SK-N-SH (cell line): ENCODE measurements around the gene SUPT3H. TPM values are rescaled to one million over a fixed set of nuclear protein-coding genes. Genes with fewer than 3 reads are reported as not detected.

Experiments used
- CTCF ChIA-PET: fragments of 300-600, 350-600 bp; formaldehyde crosslinking; extraction: SDS; loops from one replicate; lab custom pipeline; 2021; lab: Yijun Ruan, JAX
- POLR2A ChIA-PET: fragments of 350-600 bp; sonication (Branson Sonifier 250); formaldehyde crosslinking; extraction: SDS; loops from one replicate; lab custom pipeline; 2020; ENCODE audit warnings: antibody characterized with exemption, inconsistent platforms; lab: Yijun Ruan, JAX
- DNase-seq: peaks from one replicate; pipeline ENCODE4 v3.0.0; 2012
- H2AFZ ChIP-seq: fragments of 200-600 bp; sonication (generic); 2 replicates; pipeline ENCODE4 v1.8.1; 2016; ENCODE audit warnings: antibody characterized with exemption, mild to moderate bottlenecking, low read depth
- H3F3A ChIP-seq: fragments of 200-600 bp; sonication (generic); replicated peaks from 2 replicates; pipeline ENCODE3; 2016; ENCODE audit warnings: antibody characterized with exemption, mild to moderate bottlenecking; ENCODE audit not compliant: insufficient read depth
- H3K27ac ChIP-seq, 2 experiments: fragments of 200-500 bp in 1 of 2; fragments of 200-600 bp in 1 of 2; sonication (Bioruptor generic) in 1 of 2; sonication (generic), shearing (Covaris generic) in 1 of 2; 2 replicates each; pipeline versions ENCODE4 v1.5.1 to v1.6.1; 2014 to 2016; ENCODE audit warnings: low read depth in 2 of 2, inconsistent platforms in 1 of 2, low read length in 1 of 2, mild to moderate bottlenecking in 1 of 2, mixed read lengths in 1 of 2
- H3K27me3 ChIP-seq: fragments of 200-600 bp; sonication (generic), shearing (Covaris generic); 2 replicates; pipeline ENCODE4 v1.6.1; 2016; ENCODE audit warnings: mixed run types; ENCODE audit not compliant: insufficient read depth
- H3K36me3 ChIP-seq, 2 experiments: fragments of 200-500 bp in 1 of 2; fragments of 200-600 bp in 1 of 2; sonication (Bioruptor generic) in 1 of 2; sonication (generic) in 1 of 2; replicated peaks in 1 of 2; 2 replicates each; pipeline versions ENCODE3 to v1.5.1; 2014 to 2016; ENCODE audit warnings: low read length in 1 of 2, mild to moderate bottlenecking in 1 of 2; ENCODE audit not compliant: insufficient read depth in 2 of 2, control insufficient read depth in 1 of 2
- H3K4me1 ChIP-seq, 2 experiments: fragments of 200-500 bp in 1 of 2; fragments of 200-600 bp in 1 of 2; sonication (Bioruptor generic) in 1 of 2; sonication (generic), shearing (Covaris generic) in 1 of 2; 2 replicates each; pipeline versions ENCODE4 v1.5.1 to v1.6.1; 2014 to 2016; ENCODE audit warnings: low read depth in 1 of 2, low read length in 1 of 2, mixed run types in 1 of 2; ENCODE audit not compliant: insufficient read depth in 2 of 2, control insufficient read depth in 1 of 2
- H3K4me2 ChIP-seq: fragments of 200-600 bp; sonication (generic), shearing (Covaris generic); 2 replicates; pipeline ENCODE4 v1.6.1; 2017; ENCODE audit warnings: mixed run types
- H3K4me3 ChIP-seq, 2 experiments: fragments of 200-500 bp in 1 of 2; fragments of 200-600 bp in 1 of 2; sonication (Bioruptor generic) in 1 of 2; sonication (generic), shearing (Covaris generic) in 1 of 2; 2 replicates each; pipeline versions ENCODE4 v1.5.1 to v1.8.1; 2014 to 2016; ENCODE audit warnings: low read depth in 2 of 2, inconsistent platforms in 1 of 2, low read length in 1 of 2, mild to moderate bottlenecking in 1 of 2, mixed read lengths in 1 of 2, moderate library complexity in 1 of 2
- H3K79me2 ChIP-seq: fragments of 200-600 bp; sonication (generic); 2 replicates; pipeline ENCODE4 v1.8.1; 2017; ENCODE audit warnings: mild to moderate bottlenecking; ENCODE audit not compliant: insufficient read depth
- H3K9ac ChIP-seq: fragments of 200-600 bp; sonication (generic); 2 replicates; pipeline ENCODE4 v1.6.1; 2017; ENCODE audit warnings: mixed run types
- H3K9me2 ChIP-seq: fragments of 200-600 bp; sonication (generic); 2 replicates; pipeline ENCODE4 v1.6.1; 2017; ENCODE audit warnings: mixed run types
- H3K9me3 ChIP-seq: fragments of 200-600 bp; sonication (generic); 2 replicates; pipeline ENCODE4 v1.6.1; 2017; ENCODE audit warnings: mixed run types, mild to moderate bottlenecking, moderate library complexity
- H4K20me1 ChIP-seq: fragments of 200-600 bp; sonication (generic); 2 replicates; pipeline ENCODE4 v1.6.1; 2017; ENCODE audit warnings: mild to moderate bottlenecking, mixed run types; ENCODE audit not compliant: insufficient read depth
- ELF1 ChIP-seq: IDR thresholded peaks from 2 replicates; pipeline ENCODE4 v1.4.0; 2012
- FOSL2 ChIP-seq: IDR thresholded peaks from 2 replicates; pipeline ENCODE4 v1.4.0; 2012; ENCODE audit warnings: low read depth, mild to moderate bottlenecking, moderate library complexity, borderline replicate concordance
- GATA2 ChIP-seq: sonication (generic); formaldehyde crosslinking; IDR thresholded peaks from 2 replicates; pipeline ENCODE4 v1.5.0; 2020; ENCODE audit warnings: mild to moderate bottlenecking, missing genetic modification reagents
- JUND ChIP-seq: IDR thresholded peaks from 2 replicates; pipeline ENCODE4 v1.4.0; 2012
- MAX ChIP-seq: IDR thresholded peaks from 2 replicates; pipeline ENCODE4 v1.4.0; 2012; ENCODE audit warnings: low read depth
- NFIC ChIP-seq: IDR thresholded peaks from 2 replicates; pipeline ENCODE4 v1.4.0; 2012; ENCODE audit warnings: borderline replicate concordance
- RAD21 ChIP-seq: IDR thresholded peaks from 2 replicates; pipeline ENCODE4 v1.6.1; 2012; ENCODE audit warnings: mild to moderate bottlenecking, low read length
- REST ChIP-seq: IDR thresholded peaks from 2 replicates; pipeline ENCODE4 v1.6.1; 2012; ENCODE audit warnings: mild to moderate bottlenecking, low read depth, low read length, moderate library complexity
- RFX5 ChIP-seq: IDR thresholded peaks from 2 replicates; pipeline ENCODE4 v1.6.1; 2012; ENCODE audit warnings: mild to moderate bottlenecking, improper control_type of control experiment, low read length
- RXRA ChIP-seq: IDR thresholded peaks from 2 replicates; pipeline ENCODE4 v1.4.0; 2012; ENCODE audit warnings: low read depth, mild to moderate bottlenecking, borderline replicate concordance
- SIN3A ChIP-seq: IDR thresholded peaks from 2 replicates; pipeline ENCODE4 v1.6.1; 2012; ENCODE audit warnings: low read depth, mild to moderate bottlenecking, low read length, moderate library complexity, borderline replicate concordance
- SMC3 ChIP-seq: IDR thresholded peaks from 2 replicates; pipeline ENCODE4 v1.6.1; 2012; ENCODE audit warnings: low read depth, low read length, improper control_type of control experiment
- TEAD4 ChIP-seq: IDR thresholded peaks from 2 replicates; pipeline ENCODE4 v1.4.0; 2012; ENCODE audit warnings: mild to moderate bottlenecking, borderline replicate concordance; ENCODE audit not compliant: insufficient read depth
- USF1 ChIP-seq: IDR thresholded peaks from 2 replicates; pipeline ENCODE4 v1.4.0; 2012; ENCODE audit warnings: low read depth, borderline replicate concordance
- ZBTB33 ChIP-seq: IDR thresholded peaks from 2 replicates; pipeline ENCODE4 v1.4.0; 2012; ENCODE audit warnings: low read depth, borderline replicate concordance
- WGBS: methylation state at CpG from one replicate; pipeline ENCODE4 v1.1.6; 2017; ENCODE audit warnings: low lambda C conversion rate; 5-methylcytosine and 5-hydroxymethylcytosine counted together
- polyA plus RNA-seq, 3 experiments: library from polyadenylated mRNA; depleted of rRNA; stranded (reverse); fragments of >200 nt; gene quantifications; 2 replicates each; pipeline ENCODE4 v1.2.3, GENCODE V29; 2012
- TF ChIP-seq, protein P1 (sequence below): fragments of 150-350 bp; IDR thresholded peaks from 2 replicates; pipeline ENCODE4 v1.6.1; 2017; ENCODE audit warnings: antibody characterized with exemption, low read length, low read depth, borderline replicate concordance
- TF ChIP-seq, protein P2 (sequence below): fragments of 200-600 bp; sonication (generic); IDR thresholded peaks from 2 replicates; pipeline ENCODE4 v1.6.1; 2017; ENCODE audit warnings: antibody characterized with exemption, mild to moderate bottlenecking, moderate library complexity

Gene SUPT3H
- polyA plus RNA-seq, 1 of the 3 experiments (the other 2 are of a cell fraction), result 10.9 TPM

DNA sequence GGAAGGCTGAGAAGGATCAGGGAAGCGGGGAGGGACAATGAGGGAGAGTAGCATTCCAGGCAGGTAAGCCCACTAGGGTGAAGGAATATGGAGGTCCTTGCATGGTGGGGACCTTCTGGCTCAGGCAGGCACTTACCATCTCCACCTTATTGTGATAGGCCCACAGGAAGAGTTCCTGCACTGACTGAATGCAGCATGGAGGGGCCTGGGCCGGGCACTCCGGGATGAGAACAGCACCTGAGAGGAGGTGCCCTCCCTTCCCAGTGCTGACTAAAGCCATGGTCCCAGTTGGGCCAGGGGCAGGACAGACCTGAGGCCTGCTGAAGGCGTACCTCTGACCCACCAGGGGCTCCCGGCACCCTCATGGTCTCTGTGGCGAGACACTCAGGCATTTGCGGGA, 597.6 kb downstream of the SUPT3H start:
- Histone ChIP-seq H4K20me1 (no peaks in the 10 kb centered on the region), H3K4me1 (no peaks in the 10 kb centered on the region; a peak in 1 of 4 replicates), H3K9ac (no peak overlapping the region), H3K36me3 (no peaks in the 10 kb centered on the region), H2AFZ (no peak overlapping the region), H3K9me3 (no peaks in the 10 kb centered on the region), H3K79me2 (no peaks in the 10 kb centered on the region), H3K9me2 (no peaks in the 10 kb centered on the region)
- CTCF ChIA-PET, result no interaction called here
- TF ChIP-seq NFIC, result no peak
- no peak for TF ChIP-seq RAD21
- no peak for TF ChIP-seq REST
- TF ChIP-seq MAX, result no peak
- no peak for TF ChIP-seq RXRA
- TF ChIP-seq, protein P1, sequence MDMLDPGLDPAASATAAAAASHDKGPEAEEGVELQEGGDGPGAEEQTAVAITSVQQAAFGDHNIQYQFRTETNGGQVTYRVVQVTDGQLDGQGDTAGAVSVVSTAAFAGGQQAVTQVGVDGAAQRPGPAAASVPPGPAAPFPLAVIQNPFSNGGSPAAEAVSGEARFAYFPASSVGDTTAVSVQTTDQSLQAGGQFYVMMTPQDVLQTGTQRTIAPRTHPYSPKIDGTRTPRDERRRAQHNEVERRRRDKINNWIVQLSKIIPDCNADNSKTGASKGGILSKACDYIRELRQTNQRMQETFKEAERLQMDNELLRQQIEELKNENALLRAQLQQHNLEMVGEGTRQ, result no peak
- TF ChIP-seq, protein P2, sequence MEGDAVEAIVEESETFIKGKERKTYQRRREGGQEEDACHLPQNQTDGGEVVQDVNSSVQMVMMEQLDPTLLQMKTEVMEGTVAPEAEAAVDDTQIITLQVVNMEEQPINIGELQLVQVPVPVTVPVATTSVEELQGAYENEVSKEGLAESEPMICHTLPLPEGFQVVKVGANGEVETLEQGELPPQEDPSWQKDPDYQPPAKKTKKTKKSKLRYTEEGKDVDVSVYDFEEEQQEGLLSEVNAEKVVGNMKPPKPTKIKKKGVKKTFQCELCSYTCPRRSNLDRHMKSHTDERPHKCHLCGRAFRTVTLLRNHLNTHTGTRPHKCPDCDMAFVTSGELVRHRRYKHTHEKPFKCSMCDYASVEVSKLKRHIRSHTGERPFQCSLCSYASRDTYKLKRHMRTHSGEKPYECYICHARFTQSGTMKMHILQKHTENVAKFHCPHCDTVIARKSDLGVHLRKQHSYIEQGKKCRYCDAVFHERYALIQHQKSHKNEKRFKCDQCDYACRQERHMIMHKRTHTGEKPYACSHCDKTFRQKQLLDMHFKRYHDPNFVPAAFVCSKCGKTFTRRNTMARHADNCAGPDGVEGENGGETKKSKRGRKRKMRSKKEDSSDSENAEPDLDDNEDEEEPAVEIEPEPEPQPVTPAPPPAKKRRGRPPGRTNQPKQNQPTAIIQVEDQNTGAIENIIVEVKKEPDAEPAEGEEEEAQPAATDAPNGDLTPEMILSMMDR, result no peak
- no peak for TF ChIP-seq SMC3
- TF ChIP-seq FOSL2, result no peak
- TF ChIP-seq ELF1, result no peak
- no peak for TF ChIP-seq RFX5
- no peak for TF ChIP-seq ZBTB33
- TF ChIP-seq TEAD4, result no peak
- TF ChIP-seq JUND, result no peak
- TF ChIP-seq GATA2 (CRISPR knock-in tag), result no peak
- TF ChIP-seq USF1, result no peak
- TF ChIP-seq SIN3A, result no peak
- TF ChIP-seq, all 33 proteins: peak for 0
- Histone ChIP-seq H3F3A (no peaks in the 10 kb centered on the region), H3K4me3 (no peak overlapping the region), H3K27me3 (no peaks in the 10 kb centered on the region), H3K4me2 (no peak overlapping the region), H3K27ac (no peak overlapping the region)
- no peak for DNase-seq
- POLR2A ChIA-PET, result no interaction called here
- WGBS, result 84% methylated on average over 5 of the region's 7 CpGs
